Esophagus muscularis mucosa (tissue), 4 donors: ENCODE data around the gene CMBL. TPM values are rescaled to one million over a fixed set of nuclear protein-coding genes. Genes with fewer than 3 reads are reported as not detected.
A peak's percentile ranks its signal among the peaks of the same experiment; 100 is the strongest.
"Not testable (repeated sequence)": the region's sequence is repeated elsewhere in the genome, so short reads cannot be mapped to it uniquely, and the experiment has no call there.

ENCODE experiments used
- DNase-seq: peaks from one replicate; pipeline ENCODE4 v3.0.0-alpha.2; 2017; ENCODE audit errors: extremely low spot score
- H3K27ac ChIP-seq, 4 donors: fragments of 200-600 bp; sonication (generic); replicated peaks in 1 of 4; 1 replicate in 3 of 4; 2 replicates in 1 of 4; pipeline ENCODE4 v1.5.1; 2016 to 2019; ENCODE audit warnings: mild to moderate bottlenecking in 1 of 4
- H3K27me3 ChIP-seq, 4 donors: fragments of 200-600 bp; sonication (generic); one replicate each; pipeline versions ENCODE4 v1.5.1 to v1.6.0; 2016 to 2019
- H3K36me3 ChIP-seq, 4 donors: fragments of 200-600 bp; sonication (generic); one replicate each; pipeline ENCODE4 v1.5.1; 2016 to 2019
- H3K4me1 ChIP-seq, 4 donors: fragments of 200-600 bp; sonication (generic); one replicate each; pipeline ENCODE4 v1.5.1; 2016 to 2019
- H3K4me3 ChIP-seq, 4 donors: fragments of 200-600 bp; sonication (generic); 1 replicate in 2 of 4; 2 replicates in 2 of 4; pipeline ENCODE4 v1.5.1; 2016 to 2019; ENCODE audit warnings: mild to moderate bottlenecking in 4 of 4, moderate library complexity in 1 of 4
- H3K9me3 ChIP-seq, 4 donors: fragments of 200-600 bp; sonication (generic); 1 replicate in 3 of 4; 2 replicates in 1 of 4; pipeline ENCODE4 v1.5.1; 2016 to 2019
- EP300 ChIP-seq: sonication (generic); formaldehyde crosslinking; IDR thresholded peaks from one replicate; pipeline ENCODE4 v1.6.1; 2017; ENCODE audit warnings: antibody characterized with exemption
- POLR2A ChIP-seq: fragments of 450-650 bp; IDR thresholded peaks from one replicate; pipeline ENCODE4 v1.6.1; 2017; ENCODE audit warnings: antibody characterized with exemption, moderate library complexity, mild to moderate bottlenecking, low read depth
- POLR2AphosphoS5 ChIP-seq, 2 donors: sonication (generic); formaldehyde crosslinking; IDR thresholded peaks; one replicate each; pipeline ENCODE4 v1.6.1; 2017; ENCODE audit warnings: antibody characterized with exemption in 2 of 2
- WGBS: methylation state at CpG from one replicate; pipeline ENCODE4 v1.1.5; 2018; 5-methylcytosine and 5-hydroxymethylcytosine counted together
- intact Hi-C: fragments of 100-400 bp; cut with DNase I; formaldehyde crosslinking; loops from one replicate; pipeline ENCODE4 v1.15.1; 2023
- total RNA-seq, 4 donors: library from RNA; depleted of rRNA; stranded (reverse); fragments of >200 nt; gene quantifications; one replicate each; pipeline versions ENCODE4 v1.1.0 to v1.2.1, GENCODE V29; 2016
- TF ChIP-seq, protein P1 (sequence below), 3 experiments: fragments of 200-600 bp in 2 of 3; fragments of 450-650 bp in 1 of 3; sonication (generic) in 2 of 3; IDR thresholded peaks; one replicate each; pipeline ENCODE4 v1.5.1; 2017 to 2019; ENCODE audit warnings: antibody characterized with exemption in 3 of 3, mild to moderate bottlenecking in 2 of 3, moderate library complexity in 1 of 3

The CMBL gene
- total RNA-seq, 4 donors from 2014 or later = 3.8 to 7.8 (median 5.1) TPM

DNA sequence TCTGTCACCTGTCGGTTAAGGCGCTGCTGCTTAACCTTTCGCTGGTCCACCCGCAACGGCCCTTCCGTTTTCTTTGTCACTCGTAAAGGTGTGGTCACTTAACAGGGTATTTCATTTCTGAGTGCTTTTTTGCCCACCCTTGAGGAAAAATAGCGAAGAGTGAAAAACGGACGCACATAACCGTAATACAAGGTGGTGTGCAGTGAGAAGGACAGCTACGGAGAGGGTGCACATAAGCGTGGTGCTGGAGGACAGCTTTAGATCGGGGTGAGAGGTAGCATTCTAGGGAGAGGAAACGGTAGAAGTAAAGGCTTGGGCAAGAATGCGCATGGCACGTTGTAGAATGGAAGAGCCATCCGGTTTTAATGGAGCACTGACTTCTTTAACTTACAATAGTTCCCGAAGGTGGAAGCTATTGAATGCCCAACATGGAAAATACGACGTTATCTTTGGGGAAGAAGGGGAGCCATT lies 56.9 kb downstream of the CMBL start:
- no peak for DNase-seq
- Histone ChIP-seq H3K4me1 (peaks cover 25 to 47% (median 39%) of the 10 kb centered on the region in 4 donors), H3K36me3 (peaks cover 5 to 25% (median 18%) of the 10 kb centered on the region in 4 donors), H3K27ac (peak overlapping the region; percentile 85 to 94 (median 91)), H3K9me3 (no peaks in the 10 kb centered on the region), H3K27me3 (no peaks in the 10 kb centered on the region), H3K4me3 (peak overlapping the region; percentile 82 to 93 (median 90))
- intact Hi-C loops = loop anchor here (5.0 kb wide), 1 partner anchor 106 kb away; no protein-coding TSS in a partner anchor
- WGBS = 1% methylated on average over 21 of the region's 21 CpGs
- TF ChIP-seq, protein P1, sequence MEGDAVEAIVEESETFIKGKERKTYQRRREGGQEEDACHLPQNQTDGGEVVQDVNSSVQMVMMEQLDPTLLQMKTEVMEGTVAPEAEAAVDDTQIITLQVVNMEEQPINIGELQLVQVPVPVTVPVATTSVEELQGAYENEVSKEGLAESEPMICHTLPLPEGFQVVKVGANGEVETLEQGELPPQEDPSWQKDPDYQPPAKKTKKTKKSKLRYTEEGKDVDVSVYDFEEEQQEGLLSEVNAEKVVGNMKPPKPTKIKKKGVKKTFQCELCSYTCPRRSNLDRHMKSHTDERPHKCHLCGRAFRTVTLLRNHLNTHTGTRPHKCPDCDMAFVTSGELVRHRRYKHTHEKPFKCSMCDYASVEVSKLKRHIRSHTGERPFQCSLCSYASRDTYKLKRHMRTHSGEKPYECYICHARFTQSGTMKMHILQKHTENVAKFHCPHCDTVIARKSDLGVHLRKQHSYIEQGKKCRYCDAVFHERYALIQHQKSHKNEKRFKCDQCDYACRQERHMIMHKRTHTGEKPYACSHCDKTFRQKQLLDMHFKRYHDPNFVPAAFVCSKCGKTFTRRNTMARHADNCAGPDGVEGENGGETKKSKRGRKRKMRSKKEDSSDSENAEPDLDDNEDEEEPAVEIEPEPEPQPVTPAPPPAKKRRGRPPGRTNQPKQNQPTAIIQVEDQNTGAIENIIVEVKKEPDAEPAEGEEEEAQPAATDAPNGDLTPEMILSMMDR (IDR thresholded peaks at IDR 0.05) = no peak

DNA sequence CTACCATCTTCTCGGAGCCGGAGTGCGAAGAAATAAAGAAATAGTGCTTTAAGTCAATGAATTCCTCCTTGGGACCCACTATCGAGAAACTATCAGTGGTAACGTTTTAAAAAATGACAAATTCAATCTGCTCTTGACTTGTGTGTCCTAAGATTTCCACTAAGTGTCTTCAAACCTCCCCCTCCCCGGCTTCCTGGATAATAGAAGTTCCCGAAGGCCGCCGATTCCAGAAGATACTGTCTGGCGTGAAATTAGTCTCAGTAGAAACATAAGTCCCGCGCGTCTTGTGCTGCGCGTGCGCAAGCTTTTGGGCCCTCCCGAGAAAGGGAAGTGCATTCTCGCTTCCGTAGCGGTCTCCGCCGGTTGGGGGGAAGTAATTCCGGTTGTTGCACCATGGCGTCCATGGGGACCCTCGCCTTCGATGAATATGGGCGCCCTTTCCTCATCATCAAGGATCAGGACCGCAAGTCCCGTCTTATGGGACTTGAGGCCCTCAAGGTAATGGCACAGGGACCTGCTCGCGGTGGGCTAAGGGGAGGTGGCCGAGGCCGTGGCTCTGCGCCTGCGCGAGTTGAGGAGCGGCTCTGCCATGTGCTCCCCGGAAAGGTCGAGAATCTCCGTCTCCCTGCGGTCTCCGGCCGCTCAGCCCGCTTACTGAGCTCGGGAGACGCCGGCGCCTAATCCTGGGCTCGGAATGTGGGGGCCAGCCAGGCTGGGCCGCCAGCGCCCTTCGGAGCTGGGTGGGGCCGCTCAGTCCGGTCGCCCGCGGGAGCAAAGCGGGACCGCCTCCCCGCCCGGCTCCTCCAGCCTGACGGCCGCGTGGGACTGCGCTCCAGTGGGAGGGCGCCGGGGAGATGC lies 57.5 kb downstream of the CMBL start, which contains the start of gene CCT5:
Gene CCT5 (plus strand): TSS at position 333 of the 858 bp plus-strand sequence. CDS start 61 bp downstream, at position 394.
- under 1% methylated on average over 30 of the region's 67 CpGs for WGBS
- Histone ChIP-seq H3K27me3 (no peaks in the 10 kb centered on the region), H3K4me3 (peak within 1 kb of the TSS; percentile 82 to 93 (median 90)), H3K36me3 (peaks cover 0 to 18% (median 12%) of the 10 kb centered on the region in 4 donors), H3K27ac (peak within 1 kb of the TSS; percentile 85 to 94 (median 91)), H3K9me3 (no peaks in the 10 kb centered on the region), H3K4me1 (peaks cover 25 to 47% (median 39%) of the 10 kb centered on the region in 4 donors)
- intact Hi-C loops = loop anchor here (5.0 kb wide), 1 partner anchor 107 kb away; no protein-coding TSS in a partner anchor
- peak; percentile 97 for DNase-seq
- TF ChIP-seq POLR2AphosphoS5 (IDR thresholded peaks at IDR 0.05) (peak; percentile 83 to 88), POLR2A (no peak), EP300 (no peak)
- TF ChIP-seq, protein P1 (IDR thresholded peaks at IDR 0.05) = no peak

DNA sequence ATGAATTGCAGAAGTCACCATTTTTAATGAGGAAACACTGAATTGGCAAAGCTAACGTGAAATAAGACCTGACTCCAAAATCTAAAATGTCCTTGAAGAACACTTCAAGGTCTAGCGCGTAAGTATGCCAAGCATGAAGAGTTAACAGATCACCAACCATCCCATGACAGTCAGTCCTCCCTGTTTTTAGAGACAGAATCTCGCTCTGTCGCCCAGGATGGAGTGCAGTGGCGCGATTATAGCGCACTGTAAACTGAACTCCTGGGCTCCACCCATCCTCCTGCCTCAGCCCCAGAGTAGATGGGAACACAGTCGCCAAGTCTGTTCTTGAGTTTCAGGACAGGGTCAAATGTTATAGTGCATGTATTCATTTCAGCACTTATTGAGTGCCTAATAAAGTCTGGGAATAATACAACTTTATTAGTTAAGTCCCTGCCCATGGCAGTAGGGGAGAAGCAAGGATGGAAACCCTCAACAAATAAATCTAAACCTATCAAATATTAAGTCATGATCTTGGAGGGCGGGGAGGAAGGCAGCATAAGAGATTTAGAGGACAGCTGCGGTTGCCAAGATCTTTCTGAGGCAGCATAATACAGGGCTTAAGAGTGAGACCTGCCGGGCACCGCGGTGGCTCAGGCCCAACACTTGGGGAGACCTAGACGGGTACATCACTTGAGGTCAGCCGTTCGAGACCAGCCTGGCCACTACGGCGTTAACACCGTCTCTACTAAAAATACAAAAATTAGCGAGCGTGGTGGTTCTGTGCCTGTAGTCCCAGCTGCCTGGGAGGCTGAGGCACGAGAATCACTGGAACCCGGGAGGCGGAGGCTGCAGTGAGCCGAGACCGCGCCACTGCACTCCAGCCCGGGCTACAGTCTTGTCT lies 59.1 kb downstream of the CMBL start:
- intact Hi-C loops = no loop called here
- 61% methylated on average over 27 of the region's 29 CpGs for WGBS
- peaks cover 0 to 5% (median 2%) of the 10 kb centered on the region in 4 donors for H3K36me3 ChIP-seq
- H3K9me3 ChIP-seq = no peaks in the 10 kb centered on the region
- peak overlapping the region; percentile 85 to 94 (median 91) for H3K27ac ChIP-seq
- H3K27me3 ChIP-seq = no peaks in the 10 kb centered on the region
- H3K4me1 ChIP-seq = peaks cover 25 to 43% (median 37%) of the 10 kb centered on the region in 4 donors
- no peak for DNase-seq
- no peak for TF ChIP-seq POLR2A
- no peak for TF ChIP-seq EP300
- TF ChIP-seq, protein P1 (IDR thresholded peaks at IDR 0.05) = no peak
- TF ChIP-seq POLR2AphosphoS5 (IDR thresholded peaks at IDR 0.05) = no peak
- peak overlapping the region; percentile 82 to 93 (median 90) for H3K4me3 ChIP-seq

DNA sequence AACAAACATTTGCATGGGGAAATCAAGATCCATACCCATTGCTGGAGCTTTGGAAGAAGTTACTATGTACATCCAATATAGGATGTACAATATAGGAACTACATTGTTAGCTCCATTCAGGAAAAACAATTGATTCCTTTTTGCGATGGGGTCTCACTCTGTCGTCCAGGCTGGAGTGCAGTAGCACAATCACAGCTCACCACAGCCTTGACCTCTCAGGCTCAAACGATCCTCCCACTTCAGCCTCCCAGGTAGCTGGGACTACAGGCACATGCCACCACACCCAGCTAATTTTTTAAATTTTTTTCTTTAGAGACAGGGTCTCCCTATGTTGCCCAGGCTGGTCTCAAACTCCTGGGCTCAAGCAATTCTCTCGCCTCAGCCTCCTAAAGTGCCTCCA lies 60.5 kb downstream of the CMBL start:
- WGBS = 95% methylated on average over 4 of the region's 4 CpGs
- H3K36me3 ChIP-seq, H3K4me3 ChIP-seq, intact Hi-C loops, H3K27ac ChIP-seq, H3K27me3 ChIP-seq, DNase-seq, H3K9me3 ChIP-seq: not testable (repeated sequence)
- H3K4me1 ChIP-seq = peaks cover 23 to 29% (median 25%) of the 10 kb centered on the region in 4 donors
